SK-N-SH (cell line): ENCODE measurements around the gene PMPCB.

Experiments
- ELF1 ChIP-seq: IDR thresholded peaks from 2 replicates; pipeline ENCODE4 v1.4.0; 2012
- POLR2AphosphoS5 ChIP-seq: IDR thresholded peaks from 2 replicates; pipeline ENCODE4 v1.6.1; 2012; ENCODE audit warnings: low read depth, low read length
- RAD21 ChIP-seq: IDR thresholded peaks from 2 replicates; pipeline ENCODE4 v1.6.1; 2012; ENCODE audit warnings: mild to moderate bottlenecking, low read length
- RFX5 ChIP-seq: IDR thresholded peaks from 2 replicates; pipeline ENCODE4 v1.6.1; 2012; ENCODE audit warnings: mild to moderate bottlenecking, improper control_type of control experiment, low read length
- TCF12 ChIP-seq: IDR thresholded peaks from 2 replicates; pipeline ENCODE4 v1.4.0; 2012
- USF2 ChIP-seq: fragments of 150-350 bp; IDR thresholded peaks from 2 replicates; pipeline ENCODE4 v1.6.1; 2017; ENCODE audit warnings: antibody characterized with exemption, low read length, low read depth, borderline replicate concordance
- YY1 ChIP-seq: IDR thresholded peaks from 2 replicates; pipeline ENCODE4 v1.4.0; 2012; ENCODE audit warnings: low read depth, mild to moderate bottlenecking
- TF ChIP-seq, protein P1 (sequence below): fragments of 200-600 bp; sonication (generic); IDR thresholded peaks from 2 replicates; pipeline ENCODE4 v1.6.1; 2017; ENCODE audit warnings: antibody characterized with exemption, mild to moderate bottlenecking, moderate library complexity
- TF ChIP-seq, protein P2 (sequence below): IDR thresholded peaks from 2 replicates; pipeline ENCODE4 v1.6.1; 2012; ENCODE audit warnings: mild to moderate bottlenecking, low read depth, low read length, moderate library complexity

GRCh38 chr7:103297837-103298179, 573 bp downstream of the PMPCB start:
- TF ChIP-seq POLR2AphosphoS5: no peak
- TF ChIP-seq RFX5: no peak
- no peak for TF ChIP-seq USF2
- no peak for TF ChIP-seq YY1
- TF ChIP-seq, protein P1, sequence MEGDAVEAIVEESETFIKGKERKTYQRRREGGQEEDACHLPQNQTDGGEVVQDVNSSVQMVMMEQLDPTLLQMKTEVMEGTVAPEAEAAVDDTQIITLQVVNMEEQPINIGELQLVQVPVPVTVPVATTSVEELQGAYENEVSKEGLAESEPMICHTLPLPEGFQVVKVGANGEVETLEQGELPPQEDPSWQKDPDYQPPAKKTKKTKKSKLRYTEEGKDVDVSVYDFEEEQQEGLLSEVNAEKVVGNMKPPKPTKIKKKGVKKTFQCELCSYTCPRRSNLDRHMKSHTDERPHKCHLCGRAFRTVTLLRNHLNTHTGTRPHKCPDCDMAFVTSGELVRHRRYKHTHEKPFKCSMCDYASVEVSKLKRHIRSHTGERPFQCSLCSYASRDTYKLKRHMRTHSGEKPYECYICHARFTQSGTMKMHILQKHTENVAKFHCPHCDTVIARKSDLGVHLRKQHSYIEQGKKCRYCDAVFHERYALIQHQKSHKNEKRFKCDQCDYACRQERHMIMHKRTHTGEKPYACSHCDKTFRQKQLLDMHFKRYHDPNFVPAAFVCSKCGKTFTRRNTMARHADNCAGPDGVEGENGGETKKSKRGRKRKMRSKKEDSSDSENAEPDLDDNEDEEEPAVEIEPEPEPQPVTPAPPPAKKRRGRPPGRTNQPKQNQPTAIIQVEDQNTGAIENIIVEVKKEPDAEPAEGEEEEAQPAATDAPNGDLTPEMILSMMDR: no peak
- no peak for TF ChIP-seq TCF12
- TF ChIP-seq, protein P2, sequence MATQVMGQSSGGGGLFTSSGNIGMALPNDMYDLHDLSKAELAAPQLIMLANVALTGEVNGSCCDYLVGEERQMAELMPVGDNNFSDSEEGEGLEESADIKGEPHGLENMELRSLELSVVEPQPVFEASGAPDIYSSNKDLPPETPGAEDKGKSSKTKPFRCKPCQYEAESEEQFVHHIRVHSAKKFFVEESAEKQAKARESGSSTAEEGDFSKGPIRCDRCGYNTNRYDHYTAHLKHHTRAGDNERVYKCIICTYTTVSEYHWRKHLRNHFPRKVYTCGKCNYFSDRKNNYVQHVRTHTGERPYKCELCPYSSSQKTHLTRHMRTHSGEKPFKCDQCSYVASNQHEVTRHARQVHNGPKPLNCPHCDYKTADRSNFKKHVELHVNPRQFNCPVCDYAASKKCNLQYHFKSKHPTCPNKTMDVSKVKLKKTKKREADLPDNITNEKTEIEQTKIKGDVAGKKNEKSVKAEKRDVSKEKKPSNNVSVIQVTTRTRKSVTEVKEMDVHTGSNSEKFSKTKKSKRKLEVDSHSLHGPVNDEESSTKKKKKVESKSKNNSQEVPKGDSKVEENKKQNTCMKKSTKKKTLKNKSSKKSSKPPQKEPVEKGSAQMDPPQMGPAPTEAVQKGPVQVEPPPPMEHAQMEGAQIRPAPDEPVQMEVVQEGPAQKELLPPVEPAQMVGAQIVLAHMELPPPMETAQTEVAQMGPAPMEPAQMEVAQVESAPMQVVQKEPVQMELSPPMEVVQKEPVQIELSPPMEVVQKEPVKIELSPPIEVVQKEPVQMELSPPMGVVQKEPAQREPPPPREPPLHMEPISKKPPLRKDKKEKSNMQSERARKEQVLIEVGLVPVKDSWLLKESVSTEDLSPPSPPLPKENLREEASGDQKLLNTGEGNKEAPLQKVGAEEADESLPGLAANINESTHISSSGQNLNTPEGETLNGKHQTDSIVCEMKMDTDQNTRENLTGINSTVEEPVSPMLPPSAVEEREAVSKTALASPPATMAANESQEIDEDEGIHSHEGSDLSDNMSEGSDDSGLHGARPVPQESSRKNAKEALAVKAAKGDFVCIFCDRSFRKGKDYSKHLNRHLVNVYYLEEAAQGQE: no peak
- TF ChIP-seq RAD21: no peak
- no peak for TF ChIP-seq ELF1
